Neural progenitor cell (in vitro differentiated cells): ENCODE data around the gene ATAD3A. TPM values are rescaled to one million over a fixed set of nuclear protein-coding genes. Genes with fewer than 3 reads are reported as not detected.
A peak's percentile ranks its signal among the peaks of the same experiment; 100 is the strongest.
"Not testable (repeated sequence)": the region's sequence is repeated elsewhere in the genome, so short reads cannot be mapped to it uniquely, and the experiment has no call there.

Experiments used
- DNase-seq: peaks from one replicate; pipeline ENCODE4 v3.0.0-alpha.2; 2016; ENCODE audit warnings: low spot score
- H2AFZ ChIP-seq: fragments of 200-600 bp; sonication (generic); replicated peaks from 2 replicates; pipeline ENCODE4 v1.6.1; 2016; ENCODE audit warnings: antibody characterized with exemption
- H3F3A ChIP-seq: fragments of 200-600 bp; sonication (generic); 2 replicates; pipeline ENCODE4 v1.6.1; 2016; ENCODE audit warnings: antibody characterized with exemption, low read depth
- H3K27ac ChIP-seq: fragments of 200-600 bp; sonication (generic); 2 replicates; pipeline ENCODE4 v1.5.1; 2016; ENCODE audit warnings: mild to moderate bottlenecking
- H3K27me3 ChIP-seq: fragments of 200-600 bp; sonication (generic); 2 replicates; pipeline ENCODE4 v1.6.1; 2016; ENCODE audit warnings: mild to moderate bottlenecking, moderate library complexity
- H3K36me3 ChIP-seq: fragments of 200-600 bp; sonication (generic); 2 replicates; pipeline ENCODE4 v1.5.1; 2016
- H3K4me1 ChIP-seq: fragments of 200-600 bp; sonication (generic); 2 replicates; pipeline ENCODE4 v1.6.1; 2016; ENCODE audit warnings: mixed run types
- H3K4me2 ChIP-seq: fragments of 200-600 bp; sonication (generic); 2 replicates; pipeline ENCODE4 v1.6.1; 2016
- H3K4me3 ChIP-seq: fragments of 200-600 bp; sonication (generic); 2 replicates; pipeline ENCODE4 v1.5.1; 2016
- H3K79me2 ChIP-seq: fragments of 200-600 bp; sonication (generic); 2 replicates; pipeline ENCODE4 v1.6.1; 2016; ENCODE audit warnings: low read depth
- H3K9ac ChIP-seq: fragments of 200-600 bp; sonication (generic); 2 replicates; pipeline ENCODE4 v1.6.1; 2016
- H3K9me3 ChIP-seq: fragments of 200-600 bp; sonication (generic); 2 replicates; pipeline ENCODE4 v1.5.1; 2016; ENCODE audit warnings: low read depth
- H4K20me1 ChIP-seq: fragments of 200-600 bp; sonication (generic); 2 replicates; pipeline ENCODE4 v1.6.1; 2016; ENCODE audit warnings: low read depth
- H3K27ac Mint-ChIP-seq: 3 replicates; pipeline ENCODE4 v1.8.0; 2021; ENCODE audit warnings: mixed read lengths
- H3K27me3 Mint-ChIP-seq: 2 replicates; pipeline ENCODE4 v1.8.0; 2022; ENCODE audit warnings: low read depth, mild to moderate bottlenecking, inconsistent platforms, moderate library complexity, mixed read lengths; ENCODE audit not compliant: insufficient read depth
- H3K36me3 Mint-ChIP-seq: 3 replicates; pipeline ENCODE4 v1.8.0; 2021; ENCODE audit warnings: mixed read lengths
- H3K4me1 Mint-ChIP-seq: 3 replicates; pipeline ENCODE4 v1.8.0; 2021; ENCODE audit warnings: mixed read lengths
- H3K4me3 Mint-ChIP-seq: 3 replicates; pipeline ENCODE4 v1.8.0; 2021; ENCODE audit warnings: mild to moderate bottlenecking, moderate library complexity, mixed read lengths
- H3K9me3 Mint-ChIP-seq: 3 replicates; pipeline ENCODE4 v1.8.0; 2020; ENCODE audit warnings: mixed read lengths
- EZH2 ChIP-seq: fragments of 200-600 bp; sonication (generic); IDR thresholded peaks from 2 replicates; pipeline ENCODE4 v1.6.1; 2017; ENCODE audit warnings: antibody characterized with exemption, mild to moderate bottlenecking, moderate library complexity
- EZH2phosphoT487 ChIP-seq: fragments of 200-600 bp; sonication (generic); IDR thresholded peaks from 2 replicates; pipeline ENCODE4 v1.6.1; 2017; ENCODE audit warnings: antibody characterized with exemption
- total RNA-seq: library from RNA; depleted of rRNA; stranded (reverse); fragments of >200 nt; gene quantifications from 2 replicates; pipeline ENCODE4 v1.2.3, GENCODE V29; 2015; ENCODE audit warnings: low replicate concordance
- TF ChIP-seq, protein P1 (sequence below): fragments of 200-600 bp; sonication (generic); IDR thresholded peaks from 2 replicates; pipeline ENCODE4 v1.5.1; 2017; ENCODE audit warnings: antibody characterized with exemption, mild to moderate bottlenecking

Gene ATAD3A
- total RNA-seq, 1 donor from 2014 or later: 7.8 TPM

DNA sequence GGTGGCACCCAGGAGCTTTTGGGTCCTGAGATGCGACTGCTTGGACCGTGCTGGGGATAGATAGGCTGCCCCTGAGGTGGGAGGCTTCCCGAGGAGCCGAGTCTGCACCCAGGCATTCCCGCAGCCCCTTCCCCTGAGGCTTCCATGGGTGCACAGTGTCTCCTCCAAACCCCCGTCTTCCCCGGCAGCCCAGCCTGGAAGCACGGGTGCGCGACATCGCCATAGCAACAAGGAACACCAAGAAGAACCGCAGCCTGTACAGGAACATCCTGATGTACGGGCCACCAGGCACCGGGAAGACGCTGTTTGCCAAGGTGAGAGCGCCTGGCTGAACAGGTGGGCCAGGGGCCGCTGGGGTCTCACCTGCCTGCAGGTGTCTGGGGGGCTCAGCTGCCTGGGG is 11.7 kb downstream of the ATAD3A start:
- H2AFZ ChIP-seq, H3K4me2 ChIP-seq, H3K27me3 Mint-ChIP-seq, H3K27ac ChIP-seq, H3K9me3 Mint-ChIP-seq, H3K4me1 Mint-ChIP-seq, H3K4me3 ChIP-seq, H3K36me3 ChIP-seq, H3K4me3 Mint-ChIP-seq, H3K79me2 ChIP-seq, H3K9me3 ChIP-seq, DNase-seq, H3K27ac Mint-ChIP-seq, H3K36me3 Mint-ChIP-seq, H3K4me1 ChIP-seq, H3K9ac ChIP-seq, H4K20me1 ChIP-seq, H3F3A ChIP-seq, H3K27me3 ChIP-seq: not testable (repeated sequence)

DNA sequence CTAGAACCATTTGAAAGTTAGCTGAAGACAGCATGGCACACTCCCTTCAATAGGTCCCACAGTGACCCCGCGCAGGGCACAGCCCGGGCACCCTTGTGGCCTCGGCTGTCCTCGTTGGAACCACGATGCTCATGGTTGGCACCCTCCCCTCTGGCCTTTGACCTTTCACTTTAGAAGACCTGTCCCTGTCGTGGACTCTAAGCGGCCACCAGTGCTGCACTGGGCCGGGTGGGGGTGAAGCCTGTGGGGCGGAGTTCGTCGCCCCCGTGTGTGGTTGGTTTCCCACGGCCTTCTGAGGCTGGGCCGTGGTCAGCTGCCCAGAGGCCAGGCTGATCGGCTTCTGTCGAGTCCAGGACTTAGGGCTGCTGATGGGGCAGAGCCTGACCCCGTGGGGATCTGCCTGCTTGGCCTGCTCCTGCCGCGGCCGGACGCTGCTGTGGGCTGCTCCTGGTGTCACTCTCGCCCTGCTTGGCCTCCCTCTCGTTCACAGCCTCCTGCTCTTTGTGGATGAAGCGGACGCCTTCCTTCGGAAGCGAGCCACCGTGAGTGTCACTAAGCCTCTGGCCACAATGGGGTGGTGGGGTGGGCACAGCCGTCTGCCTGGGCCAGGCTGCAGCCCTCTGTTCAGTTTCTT is 12.9 kb downstream of the ATAD3A start:
- H3K27me3 Mint-ChIP-seq, H4K20me1 ChIP-seq, H3K27ac Mint-ChIP-seq, H3K9me3 Mint-ChIP-seq, DNase-seq, H3K36me3 Mint-ChIP-seq, H3K79me2 ChIP-seq, H3K9me3 ChIP-seq, H3K4me2 ChIP-seq, H3K27ac ChIP-seq, H3K9ac ChIP-seq, H3K4me3 ChIP-seq, H3K27me3 ChIP-seq, H3K4me1 Mint-ChIP-seq, H3K4me1 ChIP-seq, H2AFZ ChIP-seq, H3F3A ChIP-seq, H3K36me3 ChIP-seq: not testable (repeated sequence)
- peak overlapping the region; percentile 48 for H3K4me3 Mint-ChIP-seq

GRCh38 chr1:1526476-1526875 is 14.5 kb downstream of the ATAD3A start:
- H3K27ac Mint-ChIP-seq, H4K20me1 ChIP-seq, H2AFZ ChIP-seq, H3K9ac ChIP-seq, H3K27ac ChIP-seq, H3K4me1 Mint-ChIP-seq, H3K4me1 ChIP-seq, H3K27me3 Mint-ChIP-seq, H3F3A ChIP-seq, H3K9me3 ChIP-seq, H3K27me3 ChIP-seq, H3K4me3 Mint-ChIP-seq, H3K36me3 ChIP-seq, DNase-seq, H3K4me2 ChIP-seq, H3K9me3 Mint-ChIP-seq, H3K4me3 ChIP-seq, H3K79me2 ChIP-seq: not testable (repeated sequence)
- H3K36me3 Mint-ChIP-seq: peaks cover 11% of the 10 kb centered on the region

DNA sequence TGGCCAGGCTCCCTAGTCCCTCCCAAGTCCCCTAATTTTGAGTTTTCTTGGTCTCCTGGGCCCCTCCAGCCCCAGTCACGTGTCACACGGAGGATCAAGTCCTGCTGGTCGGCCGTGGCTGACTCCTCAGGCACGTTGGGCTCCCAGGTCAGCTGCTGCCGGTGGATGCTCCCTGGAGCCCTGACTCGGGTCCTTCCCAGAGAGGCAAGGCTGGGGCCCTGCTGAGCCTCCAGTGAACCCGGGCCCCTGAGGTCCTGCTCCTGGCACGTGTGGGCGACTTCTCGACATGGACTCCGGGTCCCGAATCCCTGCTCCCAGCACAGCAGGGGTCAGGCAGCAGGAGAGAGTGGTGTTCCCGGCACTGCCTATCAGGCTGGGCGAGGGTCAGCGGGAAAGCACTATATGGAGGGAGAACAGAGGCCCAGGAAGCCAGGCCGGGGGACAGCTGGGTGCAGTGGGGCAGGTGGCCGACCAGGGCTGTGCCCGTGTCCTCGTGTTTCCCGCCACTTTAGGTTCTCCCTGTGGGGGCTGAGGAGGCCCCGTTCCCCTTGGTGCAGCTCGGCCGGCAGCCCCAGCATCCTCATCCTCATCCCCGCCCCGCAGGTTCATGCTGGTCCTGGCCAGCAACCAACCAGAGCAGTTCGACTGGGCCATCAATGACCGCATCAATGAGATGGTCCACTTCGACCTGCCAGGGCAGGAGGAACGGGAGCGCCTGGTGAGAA is 15.3 kb downstream of the ATAD3A start:
- Histone ChIP-seq H3K4me2 (no peak overlapping the region), H4K20me1 (no peaks in the 10 kb centered on the region), H3K27me3 (no peaks in the 10 kb centered on the region), H3K9me3 (no peaks in the 10 kb centered on the region), H3K4me1 (no peaks in the 10 kb centered on the region), H3K27ac (no peak overlapping the region), H2AFZ (no peak overlapping the region), H3K4me3 (no peak overlapping the region), H3K79me2 (no peaks in the 10 kb centered on the region), H3K36me3 (no peaks in the 10 kb centered on the region), H3K9ac (no peak overlapping the region), H3F3A (no peaks in the 10 kb centered on the region)
- no peak for TF ChIP-seq EZH2phosphoT487
- no peak for TF ChIP-seq EZH2
- TF ChIP-seq, protein P1, sequence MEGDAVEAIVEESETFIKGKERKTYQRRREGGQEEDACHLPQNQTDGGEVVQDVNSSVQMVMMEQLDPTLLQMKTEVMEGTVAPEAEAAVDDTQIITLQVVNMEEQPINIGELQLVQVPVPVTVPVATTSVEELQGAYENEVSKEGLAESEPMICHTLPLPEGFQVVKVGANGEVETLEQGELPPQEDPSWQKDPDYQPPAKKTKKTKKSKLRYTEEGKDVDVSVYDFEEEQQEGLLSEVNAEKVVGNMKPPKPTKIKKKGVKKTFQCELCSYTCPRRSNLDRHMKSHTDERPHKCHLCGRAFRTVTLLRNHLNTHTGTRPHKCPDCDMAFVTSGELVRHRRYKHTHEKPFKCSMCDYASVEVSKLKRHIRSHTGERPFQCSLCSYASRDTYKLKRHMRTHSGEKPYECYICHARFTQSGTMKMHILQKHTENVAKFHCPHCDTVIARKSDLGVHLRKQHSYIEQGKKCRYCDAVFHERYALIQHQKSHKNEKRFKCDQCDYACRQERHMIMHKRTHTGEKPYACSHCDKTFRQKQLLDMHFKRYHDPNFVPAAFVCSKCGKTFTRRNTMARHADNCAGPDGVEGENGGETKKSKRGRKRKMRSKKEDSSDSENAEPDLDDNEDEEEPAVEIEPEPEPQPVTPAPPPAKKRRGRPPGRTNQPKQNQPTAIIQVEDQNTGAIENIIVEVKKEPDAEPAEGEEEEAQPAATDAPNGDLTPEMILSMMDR: no peak
- H3K27ac Mint-ChIP-seq: no peak overlapping the region
- H3K4me3 Mint-ChIP-seq: no peak overlapping the region
- H3K27me3 Mint-ChIP-seq: no peaks in the 10 kb centered on the region
- peaks cover 10% of the 10 kb centered on the region for H3K9me3 Mint-ChIP-seq
- peaks cover 16% of the 10 kb centered on the region for H3K36me3 Mint-ChIP-seq
- no peak for DNase-seq
- no peaks in the 10 kb centered on the region for H3K4me1 Mint-ChIP-seq
